RPMI7951 (cell line): ENCODE data around the gene REPS2. TPM values are rescaled to one million over a fixed set of nuclear protein-coding genes. Genes with fewer than 3 reads are reported as not detected.
"Not testable (repeated sequence)": the region's sequence is repeated elsewhere in the genome, so short reads cannot be mapped to it uniquely, and the experiment has no call there.

ENCODE experiments used
- DNase-seq: peaks from one replicate; pipeline ENCODE4 v3.0.0-alpha.2; 2012; ENCODE audit warnings: low read depth
- total RNA-seq: library from RNA; depleted of rRNA; stranded (reverse); fragments of >200 nt; shearing (Covaris generic); gene quantifications from 2 replicates; pipeline ENCODE4 v1.2.3, GENCODE V29; 2014; rRNA removed

REPS2 gene
- total RNA-seq = 1.1 and 1.2 TPM in 2 replicates

GRCh38 chrX:16946361-16946964, at the start of gene REPS2:
Gene REPS2 (plus strand): TSS chrX:16946658. CDS start chrX:16946862, 204 bp downstream.
- DNase-seq = peak; percentile 65

- DNase-seq = no peak
Observed at GRCh38 chrX:16897445-16897844, 49.0 kb upstream of the REPS2 start.

GRCh38 chrX:16903274-16904022, 43.0 kb upstream of the REPS2 start:
- no peak for DNase-seq

- no peak for DNase-seq
Observed at GRCh38 chrX:16910376-16910775, 36.1 kb upstream of the REPS2 start.

GRCh38 chrX:16914058-16914457, 32.4 kb upstream of the REPS2 start:
- no peak for DNase-seq

- no peak for DNase-seq
Observed at GRCh38 chrX:16916561-16916960, 29.9 kb upstream of the REPS2 start.

- DNase-seq = no peak
Observed at GRCh38 chrX:16917120-16917519, 29.3 kb upstream of the REPS2 start.

GRCh38 chrX:16918979-16919378, 27.5 kb upstream of the REPS2 start:
- no peak for DNase-seq

GRCh38 chrX:16920075-16920474, 26.4 kb upstream of the REPS2 start:
- no peak for DNase-seq

GRCh38 chrX:16923157-16923556, 23.3 kb upstream of the REPS2 start:
- no peak for DNase-seq

GRCh38 chrX:16924631-16925480, 21.6 kb upstream of the REPS2 start:
- no peak for DNase-seq

GRCh38 chrX:16930392-16930791, 16.1 kb upstream of the REPS2 start:
- DNase-seq = no peak

- no peak for DNase-seq
Observed at GRCh38 chrX:16931371-16931770, 15.1 kb upstream of the REPS2 start.

GRCh38 chrX:16931855-16932575, 14.4 kb upstream of the REPS2 start:
- no peak for DNase-seq

- DNase-seq = peak; percentile 11
Observed at GRCh38 chrX:16934185-16934584, 12.3 kb upstream of the REPS2 start.

- no peak for DNase-seq
Observed at GRCh38 chrX:16946971-16947562, 609 bp downstream of the REPS2 start.

- no peak for DNase-seq
Observed at GRCh38 chrX:16950423-16950822, 4.0 kb downstream of the REPS2 start.

- peak; percentile 11 for DNase-seq
Observed at GRCh38 chrX:16953606-16954211, 7.3 kb downstream of the REPS2 start.

- DNase-seq = no peak
Observed at GRCh38 chrX:16957751-16958150, 11.3 kb downstream of the REPS2 start.

GRCh38 chrX:16958356-16958755, 11.9 kb downstream of the REPS2 start:
- no peak for DNase-seq

- not testable (repeated sequence) for DNase-seq
Observed at GRCh38 chrX:16962661-16963060, 16.2 kb downstream of the REPS2 start.
